A673 (cell line): ENCODE results near the gene DSCAML1.

Source experiments
- EZH2 ChIP-seq: fragments of 200-600 bp; sonication (generic); IDR thresholded peaks from 2 replicates; pipeline ENCODE4 v1.6.1; 2017; ENCODE audit warnings: borderline replicate concordance, low read depth, mild to moderate bottlenecking, mixed read lengths, antibody characterized with exemption, low read length; ENCODE audit not compliant: poor library complexity, severe bottlenecking
- TF ChIP-seq, protein P1 (sequence below): fragments of 300-800, 200-600 bp; sonication (generic); conservative IDR thresholded peaks from 2 replicates; pipeline ENCODE4 v1.5.1; 2017; ENCODE audit warnings: low read depth, mild to moderate bottlenecking, antibody characterized with exemption, low read length, moderate library complexity, mixed read lengths

DNA sequence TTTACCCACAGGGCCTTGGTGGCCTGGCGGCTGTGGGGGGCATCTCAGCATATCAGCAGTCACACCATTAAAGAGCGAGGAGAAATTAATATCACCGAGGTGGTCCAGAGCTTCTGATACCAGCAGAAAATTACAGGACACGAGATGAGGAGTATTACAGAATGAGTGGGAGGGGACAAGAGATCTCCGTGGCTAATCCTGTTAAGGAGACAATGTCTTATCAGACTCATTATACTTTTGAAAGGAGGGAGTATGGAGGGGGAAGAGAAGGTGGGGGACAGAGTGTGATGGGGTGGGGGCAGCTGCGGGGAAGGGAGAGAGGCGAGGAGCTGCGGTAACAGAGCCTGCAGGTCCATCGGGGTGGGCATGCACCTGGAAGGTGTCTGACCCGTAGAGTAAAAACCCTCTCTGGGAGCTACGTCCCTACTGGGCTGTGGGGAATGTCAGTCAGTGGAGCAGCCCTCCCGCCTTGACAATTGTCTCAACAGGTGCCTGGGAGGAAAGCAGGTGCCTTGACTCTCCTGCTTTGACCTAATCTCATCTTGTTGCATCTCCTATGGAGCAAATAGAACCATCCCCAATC is 245.2 kb downstream of the DSCAML1 start:
- TF ChIP-seq, protein P1, sequence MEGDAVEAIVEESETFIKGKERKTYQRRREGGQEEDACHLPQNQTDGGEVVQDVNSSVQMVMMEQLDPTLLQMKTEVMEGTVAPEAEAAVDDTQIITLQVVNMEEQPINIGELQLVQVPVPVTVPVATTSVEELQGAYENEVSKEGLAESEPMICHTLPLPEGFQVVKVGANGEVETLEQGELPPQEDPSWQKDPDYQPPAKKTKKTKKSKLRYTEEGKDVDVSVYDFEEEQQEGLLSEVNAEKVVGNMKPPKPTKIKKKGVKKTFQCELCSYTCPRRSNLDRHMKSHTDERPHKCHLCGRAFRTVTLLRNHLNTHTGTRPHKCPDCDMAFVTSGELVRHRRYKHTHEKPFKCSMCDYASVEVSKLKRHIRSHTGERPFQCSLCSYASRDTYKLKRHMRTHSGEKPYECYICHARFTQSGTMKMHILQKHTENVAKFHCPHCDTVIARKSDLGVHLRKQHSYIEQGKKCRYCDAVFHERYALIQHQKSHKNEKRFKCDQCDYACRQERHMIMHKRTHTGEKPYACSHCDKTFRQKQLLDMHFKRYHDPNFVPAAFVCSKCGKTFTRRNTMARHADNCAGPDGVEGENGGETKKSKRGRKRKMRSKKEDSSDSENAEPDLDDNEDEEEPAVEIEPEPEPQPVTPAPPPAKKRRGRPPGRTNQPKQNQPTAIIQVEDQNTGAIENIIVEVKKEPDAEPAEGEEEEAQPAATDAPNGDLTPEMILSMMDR: no peak
- no peak for TF ChIP-seq EZH2
